GM23338 (cell line): Measurements from ENCODE around the gene RIPOR3.

ENCODE experiments used
- CREB1 ChIP-seq: fragments of 250-450 bp; sonication (Bioruptor Pico); IDR thresholded peaks from 2 replicates; pipeline ENCODE4 v1.5.0; 2020; ENCODE audit warnings: low read depth, mild to moderate bottlenecking, moderate library complexity
- ETS1 ChIP-seq: IDR thresholded peaks from 2 replicates; pipeline ENCODE4 v1.6.1; 2016; ENCODE audit warnings: antibody characterized with exemption
- EZH2 ChIP-seq: fragments of 200-600 bp; sonication (generic); IDR thresholded peaks from one replicate; pipeline ENCODE4 v1.8.0; 2017; ENCODE audit warnings: antibody characterized with exemption, mild to moderate bottlenecking, low read depth; ENCODE audit not compliant: unreplicated experiment
- EZH2phosphoT487 ChIP-seq: fragments of 200-600 bp; sonication (generic); IDR thresholded peaks from one replicate; pipeline ENCODE4 v1.8.1; 2018; ENCODE audit warnings: antibody characterized with exemption; ENCODE audit not compliant: unreplicated experiment
- JUNB ChIP-seq: IDR thresholded peaks from one replicate; pipeline ENCODE4 v1.6.1; 2016; ENCODE audit warnings: antibody characterized with exemption; ENCODE audit not compliant: unreplicated experiment
- NANOG ChIP-seq: IDR thresholded peaks from 2 replicates; pipeline ENCODE4 v1.6.1; 2016; ENCODE audit warnings: antibody characterized with exemption, borderline replicate concordance
- POLR2AphosphoS5 ChIP-seq: IDR thresholded peaks from 2 replicates; pipeline ENCODE4 v1.6.1; 2016; ENCODE audit warnings: antibody characterized with exemption, low read depth
- STAT1 ChIP-seq: IDR thresholded peaks from one replicate; pipeline ENCODE4 v1.6.1; 2016; ENCODE audit warnings: antibody characterized with exemption; ENCODE audit not compliant: unreplicated experiment
- ZNF114 ChIP-seq: fragments of 250-450 bp; sonication (Bioruptor Pico); IDR thresholded peaks from 2 replicates; pipeline ENCODE4 v1.5.0; 2020; ENCODE audit warnings: mild to moderate bottlenecking, moderate library complexity
- ZNF331 ChIP-seq: fragments of 250-450 bp; sonication (Bioruptor Pico); IDR thresholded peaks from 2 replicates; pipeline ENCODE4 v1.5.0; 2020; ENCODE audit warnings: low read depth, mild to moderate bottlenecking, moderate library complexity
- TF ChIP-seq, protein P1 (sequence below), 2 experiments: fragments of 200-600 bp in 1 of 2; sonication (generic) in 1 of 2; conservative IDR thresholded peaks; 2 replicates each; pipeline versions ENCODE4 v1.5.1 to v1.6.1; 2016 to 2017; ENCODE audit warnings: antibody characterized with exemption in 2 of 2, low read depth in 2 of 2, mild to moderate bottlenecking in 2 of 2, moderate library complexity in 1 of 2
- TF ChIP-seq, protein P2 (sequence below): IDR thresholded peaks from one replicate; pipeline ENCODE4 v1.6.1; 2018; ENCODE audit warnings: antibody characterized with exemption; ENCODE audit not compliant: unreplicated experiment

DNA sequence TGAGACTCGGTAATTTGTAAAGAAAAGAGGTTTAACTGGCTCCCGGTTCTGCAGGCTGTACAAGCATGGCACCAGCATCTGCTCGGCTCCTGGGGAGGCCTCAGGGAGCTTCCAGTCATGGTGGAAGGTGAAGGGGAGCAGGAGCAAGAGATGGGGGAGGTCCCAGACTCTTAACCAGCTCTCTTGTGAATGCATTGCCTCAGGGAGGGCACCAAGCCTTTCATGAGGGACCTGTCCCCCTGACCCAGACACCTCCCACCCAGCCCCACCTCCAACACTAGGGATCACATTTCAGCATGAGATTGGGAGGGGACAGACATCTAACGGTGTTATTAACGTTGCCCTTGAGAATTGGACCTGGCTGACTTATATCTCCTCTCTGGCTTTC lies 112.6 kb downstream of the RIPOR3 start:
- TF ChIP-seq, protein P1, sequence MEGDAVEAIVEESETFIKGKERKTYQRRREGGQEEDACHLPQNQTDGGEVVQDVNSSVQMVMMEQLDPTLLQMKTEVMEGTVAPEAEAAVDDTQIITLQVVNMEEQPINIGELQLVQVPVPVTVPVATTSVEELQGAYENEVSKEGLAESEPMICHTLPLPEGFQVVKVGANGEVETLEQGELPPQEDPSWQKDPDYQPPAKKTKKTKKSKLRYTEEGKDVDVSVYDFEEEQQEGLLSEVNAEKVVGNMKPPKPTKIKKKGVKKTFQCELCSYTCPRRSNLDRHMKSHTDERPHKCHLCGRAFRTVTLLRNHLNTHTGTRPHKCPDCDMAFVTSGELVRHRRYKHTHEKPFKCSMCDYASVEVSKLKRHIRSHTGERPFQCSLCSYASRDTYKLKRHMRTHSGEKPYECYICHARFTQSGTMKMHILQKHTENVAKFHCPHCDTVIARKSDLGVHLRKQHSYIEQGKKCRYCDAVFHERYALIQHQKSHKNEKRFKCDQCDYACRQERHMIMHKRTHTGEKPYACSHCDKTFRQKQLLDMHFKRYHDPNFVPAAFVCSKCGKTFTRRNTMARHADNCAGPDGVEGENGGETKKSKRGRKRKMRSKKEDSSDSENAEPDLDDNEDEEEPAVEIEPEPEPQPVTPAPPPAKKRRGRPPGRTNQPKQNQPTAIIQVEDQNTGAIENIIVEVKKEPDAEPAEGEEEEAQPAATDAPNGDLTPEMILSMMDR (conservative IDR thresholded peaks at IDR 0.05; ENCODE audit: low read depth in 2 of 2) = no peak
- TF ChIP-seq EZH2 (no peak), JUNB (no peak), EZH2phosphoT487 (no peak), ZNF114 (CRISPR knock-in tag) (no peak), POLR2AphosphoS5 (no peak), NANOG (no peak), STAT1 (no peak), ZNF331 (no peak), CREB1 (CRISPR knock-in tag) (no peak), ETS1 (no peak)
- TF ChIP-seq, protein P2, sequence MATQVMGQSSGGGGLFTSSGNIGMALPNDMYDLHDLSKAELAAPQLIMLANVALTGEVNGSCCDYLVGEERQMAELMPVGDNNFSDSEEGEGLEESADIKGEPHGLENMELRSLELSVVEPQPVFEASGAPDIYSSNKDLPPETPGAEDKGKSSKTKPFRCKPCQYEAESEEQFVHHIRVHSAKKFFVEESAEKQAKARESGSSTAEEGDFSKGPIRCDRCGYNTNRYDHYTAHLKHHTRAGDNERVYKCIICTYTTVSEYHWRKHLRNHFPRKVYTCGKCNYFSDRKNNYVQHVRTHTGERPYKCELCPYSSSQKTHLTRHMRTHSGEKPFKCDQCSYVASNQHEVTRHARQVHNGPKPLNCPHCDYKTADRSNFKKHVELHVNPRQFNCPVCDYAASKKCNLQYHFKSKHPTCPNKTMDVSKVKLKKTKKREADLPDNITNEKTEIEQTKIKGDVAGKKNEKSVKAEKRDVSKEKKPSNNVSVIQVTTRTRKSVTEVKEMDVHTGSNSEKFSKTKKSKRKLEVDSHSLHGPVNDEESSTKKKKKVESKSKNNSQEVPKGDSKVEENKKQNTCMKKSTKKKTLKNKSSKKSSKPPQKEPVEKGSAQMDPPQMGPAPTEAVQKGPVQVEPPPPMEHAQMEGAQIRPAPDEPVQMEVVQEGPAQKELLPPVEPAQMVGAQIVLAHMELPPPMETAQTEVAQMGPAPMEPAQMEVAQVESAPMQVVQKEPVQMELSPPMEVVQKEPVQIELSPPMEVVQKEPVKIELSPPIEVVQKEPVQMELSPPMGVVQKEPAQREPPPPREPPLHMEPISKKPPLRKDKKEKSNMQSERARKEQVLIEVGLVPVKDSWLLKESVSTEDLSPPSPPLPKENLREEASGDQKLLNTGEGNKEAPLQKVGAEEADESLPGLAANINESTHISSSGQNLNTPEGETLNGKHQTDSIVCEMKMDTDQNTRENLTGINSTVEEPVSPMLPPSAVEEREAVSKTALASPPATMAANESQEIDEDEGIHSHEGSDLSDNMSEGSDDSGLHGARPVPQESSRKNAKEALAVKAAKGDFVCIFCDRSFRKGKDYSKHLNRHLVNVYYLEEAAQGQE = no peak
